ENCODE results near the gene BCR. TPM values are rescaled to one million over a fixed set of nuclear protein-coding genes. Genes with fewer than 3 reads are reported as not detected.

The BCR gene
- total and polyA plus RNA-seq, 2 of the 13 experiments (the other 11 are each of a cell fraction or from before 2014, with no cell fraction given), result 19.9 to 33.6 TPM

- peaks cover 8 to 39% of the 10 kb centered on the region in 2 experiments; a peak in 4 of 5 replicates for H3K36me3 ChIP-seq (replicated peaks in 1 of 2; ENCODE audit: control insufficient read depth in 1 of 2, insufficient read depth in 2 of 2, low read length in 2 of 2)
- no peak overlapping the region for H3K4me2 ChIP-seq (ENCODE audit: low read depth, low read length)
- no peak overlapping the region for H3K9ac ChIP-seq (ENCODE audit: insufficient read depth, low read depth, low read length)
- in situ Hi-C loops (cut with HindIII; ENCODE audit: extremely low pct_ligation_motif_present, low pct_unique_long_range_greater_than_20kb), result no loop called here
- ATAC-seq, result no peak
- TF ChIP-seq ZNF878 (CRISPR knock-in tag; IDR thresholded peaks at IDR 0.05), result no peak
- no peak for TF ChIP-seq MXI1 (IDR thresholded peaks at IDR 0.05; ENCODE audit: borderline replicate concordance, low read depth, low read length)
- TF ChIP-seq FOXJ3 (CRISPR knock-in tag; IDR thresholded peaks at IDR 0.05; ENCODE audit: borderline replicate concordance), result no peak
- no peak for TF ChIP-seq AGO1 (IDR thresholded peaks at IDR 0.05; ENCODE audit: low read depth, low read length, poor library complexity, severe bottlenecking)
- TF ChIP-seq, protein P1, sequence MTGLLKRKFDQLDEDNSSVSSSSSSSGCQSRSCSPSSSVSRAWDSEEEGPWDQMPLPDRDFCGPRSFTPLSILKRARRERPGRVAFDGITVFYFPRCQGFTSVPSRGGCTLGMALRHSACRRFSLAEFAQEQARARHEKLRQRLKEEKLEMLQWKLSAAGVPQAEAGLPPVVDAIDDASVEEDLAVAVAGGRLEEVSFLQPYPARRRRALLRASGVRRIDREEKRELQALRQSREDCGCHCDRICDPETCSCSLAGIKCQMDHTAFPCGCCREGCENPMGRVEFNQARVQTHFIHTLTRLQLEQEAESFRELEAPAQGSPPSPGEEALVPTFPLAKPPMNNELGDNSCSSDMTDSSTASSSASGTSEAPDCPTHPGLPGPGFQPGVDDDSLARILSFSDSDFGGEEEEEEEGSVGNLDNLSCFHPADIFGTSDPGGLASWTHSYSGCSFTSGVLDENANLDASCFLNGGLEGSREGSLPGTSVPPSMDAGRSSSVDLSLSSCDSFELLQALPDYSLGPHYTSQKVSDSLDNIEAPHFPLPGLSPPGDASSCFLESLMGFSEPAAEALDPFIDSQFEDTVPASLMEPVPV (CRISPR knock-in tag; IDR thresholded peaks at IDR 0.05), result no peak
- TF ChIP-seq EEA1 (CRISPR knock-in tag; IDR thresholded peaks at IDR 0.05; ENCODE audit: borderline replicate concordance), result no peak
- no peak for TF ChIP-seq FOXK1 (CRISPR knock-in tag; IDR thresholded peaks at IDR 0.05; ENCODE audit: borderline replicate concordance, low read depth)
- no peak for TF ChIP-seq ZFP62 (CRISPR knock-in tag; IDR thresholded peaks at IDR 0.05)
- no peak for TF ChIP-seq ZKSCAN5 (CRISPR knock-in tag; IDR thresholded peaks at IDR 0.05)
- no peak for TF ChIP-seq TCF7L2 (IDR thresholded peaks at IDR 0.05; ENCODE audit: low read depth, low read length)
- no peak for TF ChIP-seq ZNF124 (CRISPR knock-in tag; IDR thresholded peaks at IDR 0.05)
- H2AFZ ChIP-seq (ENCODE audit: low read length), result no peak overlapping the region
- POLR2A ChIA-PET, result no interaction called here
- H3K27ac ChIP-seq (ENCODE audit: extremely low read length, insufficient read depth, low read length), result no peak overlapping the region
- H3K79me2 ChIP-seq (ENCODE audit: insufficient read depth, low read length), result peaks cover 88% of the 10 kb centered on the region
- intact Hi-C loops (cut with micrococcal nuclease; ENCODE audit: unreplicated experiment), result no loop called here
- CTCF ChIA-PET (ENCODE audit: low intra/inter-chr PET ratio, low total read pairs), result no interaction called here
- H3K4me1 ChIP-seq (ENCODE audit: insufficient read depth, low read length), result peaks cover 42% of the 10 kb centered on the region
- no peak overlapping the region for H3K4me3 ChIP-seq (replicated peaks in 1 of 3; ENCODE audit: insufficient read depth in 1 of 3, low read depth in 2 of 3, low read length in 3 of 3)
- DNase-seq (ENCODE audit: low spot score), result no peak
- H3K27me3 ChIP-seq (ENCODE audit: control insufficient read depth in 1 of 2, insufficient read depth in 2 of 2, low read length in 2 of 2), result no peaks in the 10 kb centered on the region; a peak in 1 of 5 replicates
- H3K9me3 ChIP-seq (ENCODE audit: low read length), result no peaks in the 10 kb centered on the region
- no peak for FAIRE-seq
- no TSS peak for BruUV-seq (replicated peaks)
- H4K20me1 ChIP-seq (ENCODE audit: insufficient read depth, low read length), result peaks cover 41% of the 10 kb centered on the region
- WGBS (ENCODE audit: low lambda C conversion rate), result 97% methylated on average over 4 of the region's 4 CpGs
These were observed 6.9 kb downstream of the BCR start for GRCh38 chr22:23187211-23187610.
